Neuronal stem cell (in vitro differentiated cells): ENCODE data around the gene PAPPA2.

Experiments
- DNase-seq: peaks from one replicate; pipeline ENCODE4 v3.0.0-alpha.2; 2013; ENCODE audit warnings: low spot score
- H2AFZ ChIP-seq: one replicate; pipeline ENCODE4 v1.6.1; 2013; ENCODE audit warnings: mild to moderate bottlenecking, low read length, inconsistent platforms
- H2AK5ac ChIP-seq: 2 replicates; pipeline ENCODE4 v1.6.1; 2013; ENCODE audit warnings: low read depth, mild to moderate bottlenecking, inconsistent platforms, low read length, moderate library complexity, mixed read lengths
- H2BK120ac ChIP-seq: 2 replicates; pipeline ENCODE4 v1.6.1; 2013; ENCODE audit warnings: low read depth, mild to moderate bottlenecking, inconsistent platforms, low read length, moderate library complexity, mixed read lengths
- H2BK12ac ChIP-seq: one replicate; pipeline ENCODE4 v1.6.1; 2013; ENCODE audit warnings: low read length, inconsistent platforms
- H2BK15ac ChIP-seq: 2 replicates; pipeline ENCODE4 v1.6.1; 2013; ENCODE audit warnings: mild to moderate bottlenecking, low read length, inconsistent platforms, mixed read lengths
- H2BK5ac ChIP-seq: one replicate; pipeline ENCODE4 v1.6.1; 2013; ENCODE audit warnings: inconsistent platforms, mild to moderate bottlenecking, low read length, moderate library complexity
- H3K14ac ChIP-seq: one replicate; pipeline ENCODE4 v1.6.1; 2013; ENCODE audit warnings: low read length, inconsistent platforms
- H3K18ac ChIP-seq: 2 replicates; pipeline ENCODE4 v1.6.1; 2013; ENCODE audit warnings: low read length, inconsistent platforms
- H3K23ac ChIP-seq: 2 replicates; pipeline ENCODE4 v1.6.1; 2013; ENCODE audit warnings: low read depth, mild to moderate bottlenecking, mixed read lengths, low read length, inconsistent platforms; ENCODE audit not compliant: poor library complexity
- H3K27ac ChIP-seq: replicated peaks from 3 replicates; pipeline ENCODE4 v1.5.1; 2013; ENCODE audit warnings: low read length, inconsistent platforms
- H3K27me3 ChIP-seq, 3 experiments: 2 replicates each; pipeline ENCODE4 v1.6.1; 2013; ENCODE audit warnings: low read length in 3 of 3, mild to moderate bottlenecking in 2 of 3, inconsistent platforms in 1 of 3, low read depth in 1 of 3, mixed read lengths in 1 of 3, moderate library complexity in 1 of 3; ENCODE audit not compliant: control insufficient read depth in 3 of 3, insufficient read depth in 3 of 3
- H3K36me3 ChIP-seq, 2 donors: replicated peaks in 1 of 2; 2 replicates each; pipeline ENCODE4 v1.6.1; 2013; ENCODE audit warnings: low read length in 2 of 2; ENCODE audit not compliant: control insufficient read depth in 2 of 2, insufficient read depth in 2 of 2
- H3K4ac ChIP-seq: 2 replicates; pipeline ENCODE4 v1.6.1; 2013; ENCODE audit warnings: inconsistent platforms, mild to moderate bottlenecking, low read length, moderate library complexity
- H3K4me1 ChIP-seq, 2 donors: 1 replicate in 1 of 2; 2 replicates in 1 of 2; pipeline ENCODE4 v1.6.1; 2013; ENCODE audit warnings: low read length in 2 of 2, low read depth in 1 of 2; ENCODE audit not compliant: control insufficient read depth in 2 of 2, insufficient read depth in 1 of 2
- H3K4me2 ChIP-seq: one replicate; pipeline ENCODE4 v1.6.1; 2013; ENCODE audit warnings: mild to moderate bottlenecking, low read length, inconsistent platforms; ENCODE audit not compliant: insufficient read depth, poor library complexity, severe bottlenecking
- H3K4me3 ChIP-seq, 2 donors: 2 replicates each; pipeline ENCODE4 v1.5.1; 2013; ENCODE audit warnings: low read length in 2 of 2, mild to moderate bottlenecking in 2 of 2, inconsistent platforms in 1 of 2, moderate library complexity in 1 of 2
- H3K79me1 ChIP-seq: one replicate; pipeline ENCODE4 v1.6.1; 2013; ENCODE audit warnings: low read depth, mild to moderate bottlenecking, inconsistent platforms, low read length, moderate library complexity
- H3K9ac ChIP-seq: one replicate; pipeline ENCODE4 v1.6.1; 2013; ENCODE audit warnings: mild to moderate bottlenecking, low read depth, low read length, inconsistent platforms; ENCODE audit not compliant: poor library complexity
- H3K9me3 ChIP-seq, 2 donors: replicated peaks in 1 of 2; 2 replicates each; pipeline versions ENCODE3 to v1.6.1; 2013; ENCODE audit warnings: low read length in 2 of 2, mild to moderate bottlenecking in 2 of 2, inconsistent platforms in 1 of 2, low read depth in 1 of 2, mixed read lengths in 1 of 2, moderate library complexity in 1 of 2; ENCODE audit not compliant: control insufficient read depth in 2 of 2, insufficient read depth in 1 of 2
- H4K8ac ChIP-seq: one replicate; pipeline ENCODE4 v1.6.1; 2013; ENCODE audit warnings: low read depth, mild to moderate bottlenecking, inconsistent platforms, low read length, moderate library complexity
- H4K91ac ChIP-seq: one replicate; pipeline ENCODE4 v1.6.1; 2013; ENCODE audit warnings: low read length, low read depth, mild to moderate bottlenecking, inconsistent platforms; ENCODE audit not compliant: poor library complexity
- WGBS, 2 donors: extraction: QIAGEN DNeasy Blood & Tissue Kit; methylation state at CpG; one replicate each; pipeline ENCODE4 v1.1.7; 2013; ENCODE audit warnings: missing lambda C conversion rate in 2 of 2, mixed read lengths in 1 of 2; ENCODE audit not compliant: insufficient read length in 2 of 2, insufficient replicate concordance in 1 of 2; ENCODE audit errors: extremely low coverage in 2 of 2; 5-methylcytosine and 5-hydroxymethylcytosine counted together

PAPPA2 gene

GRCh38 chr1:176512966-176513365 is 50.0 kb downstream of the PAPPA2 start:
- no peak overlapping the region for H2AFZ ChIP-seq

GRCh38 chr1:176515310-176515709 is 52.3 kb downstream of the PAPPA2 start:
- Histone ChIP-seq H2BK120ac (no peak overlapping the region), H3K27me3 (no peaks in the 10 kb centered on the region), H3K9ac (no peak overlapping the region), H2AK5ac (no peak overlapping the region), H3K4me3 (no peak overlapping the region), H3K36me3 (no peaks in the 10 kb centered on the region), H2BK15ac (no peak overlapping the region), H3K4me2 (no peak overlapping the region), H3K4ac (no peak overlapping the region), H3K9me3 (peaks cover 0 to 2% of the 10 kb centered on the region in 2 donors), H3K4me1 (no peaks in the 10 kb centered on the region), H4K8ac (no peak overlapping the region), H2BK12ac (no peak overlapping the region), H4K91ac (no peak overlapping the region), H3K18ac (no peak overlapping the region), H3K14ac (no peak overlapping the region), H3K79me1 (no peaks in the 10 kb centered on the region), H3K23ac (no peak overlapping the region), H2BK5ac (no peak overlapping the region), H2AFZ (no peak overlapping the region), H3K27ac (no peak overlapping the region)
- no peak for DNase-seq
- no CpG with 5 or more reads among the region's 3 CpGs for WGBS, 2 donors

More at GRCh38 chr1:176512966-176513365, 50.0 kb downstream of the PAPPA2 start:
- Histone ChIP-seq H2BK15ac (no peak overlapping the region), H3K79me1 (no peaks in the 10 kb centered on the region), H3K4me2 (no peak overlapping the region), H2BK12ac (no peak overlapping the region), H3K27ac (no peak overlapping the region), H3K9me3 (peaks cover 0 to 2% of the 10 kb centered on the region in 2 donors), H3K27me3 (no peaks in the 10 kb centered on the region), H3K4me1 (no peaks in the 10 kb centered on the region), H3K36me3 (no peaks in the 10 kb centered on the region), H3K4me3 (no peak overlapping the region), H3K23ac (no peak overlapping the region), H3K18ac (no peak overlapping the region), H4K91ac (no peak overlapping the region), H2AK5ac (no peak overlapping the region), H3K9ac (no peak overlapping the region), H3K14ac (no peak overlapping the region), H2BK5ac (no peak overlapping the region), H2BK120ac (no peak overlapping the region), H3K4ac (no peak overlapping the region), H4K8ac (no peak overlapping the region)
- no peak for DNase-seq

GRCh38 chr1:176517484-176517883 is 54.5 kb downstream of the PAPPA2 start:
- no peak overlapping the region for H3K18ac ChIP-seq
- H3K27me3 ChIP-seq = no peaks in the 10 kb centered on the region
- H3K27ac ChIP-seq = no peak overlapping the region
- H2BK120ac ChIP-seq = no peak overlapping the region
- no peak overlapping the region for H2BK5ac ChIP-seq
- no peaks in the 10 kb centered on the region for H3K36me3 ChIP-seq
- no peak overlapping the region for H2BK15ac ChIP-seq
- no peak overlapping the region for H2AK5ac ChIP-seq
- no CpG with 5 or more reads among the region's 4 CpGs for WGBS, 2 donors
- no peak overlapping the region for H3K9ac ChIP-seq
- H3K14ac ChIP-seq = no peak overlapping the region
- no peak overlapping the region for H3K4me2 ChIP-seq
- H3K79me1 ChIP-seq = no peaks in the 10 kb centered on the region
- no peaks in the 10 kb centered on the region for H3K4me1 ChIP-seq
- H3K4me3 ChIP-seq = no peak overlapping the region
- H3K23ac ChIP-seq = no peak overlapping the region
- DNase-seq = no peak
- peaks cover 0 to 2% of the 10 kb centered on the region in 2 donors for H3K9me3 ChIP-seq
- H4K91ac ChIP-seq = no peak overlapping the region
- no peak overlapping the region for H4K8ac ChIP-seq
- no peak overlapping the region for H2AFZ ChIP-seq
- H3K4ac ChIP-seq = no peak overlapping the region
- H2BK12ac ChIP-seq = no peak overlapping the region

GRCh38 chr1:176521211-176521610 is 58.2 kb downstream of the PAPPA2 start:
- DNase-seq = no peak
- Histone ChIP-seq H2AK5ac (no peak overlapping the region), H3K18ac (no peak overlapping the region), H3K14ac (no peak overlapping the region), H3K4me2 (no peak overlapping the region), H3K9ac (no peak overlapping the region), H3K36me3 (no peaks in the 10 kb centered on the region), H3K4me1 (no peaks in the 10 kb centered on the region), H3K79me1 (no peaks in the 10 kb centered on the region), H2BK120ac (no peak overlapping the region), H2BK5ac (no peak overlapping the region), H3K4ac (no peak overlapping the region), H2BK12ac (no peak overlapping the region), H3K23ac (no peak overlapping the region), H3K4me3 (no peak overlapping the region), H3K27me3 (no peaks in the 10 kb centered on the region), H4K8ac (no peak overlapping the region), H4K91ac (no peak overlapping the region), H2BK15ac (no peak overlapping the region), H2AFZ (no peak overlapping the region), H3K9me3 (no peaks in the 10 kb centered on the region), H3K27ac (no peak overlapping the region)
- WGBS, 2 donors = no CpG with 5 or more reads among the region's 1 CpG
